ENCODE data around the gene ALDH6A1.

The ALDH6A1 gene

GRCh38 chr14:74048281-74048680, 36.0 kb downstream of the ALDH6A1 start:
- DNase-seq (ENCODE audit: low spot score), result no peak

DNA sequence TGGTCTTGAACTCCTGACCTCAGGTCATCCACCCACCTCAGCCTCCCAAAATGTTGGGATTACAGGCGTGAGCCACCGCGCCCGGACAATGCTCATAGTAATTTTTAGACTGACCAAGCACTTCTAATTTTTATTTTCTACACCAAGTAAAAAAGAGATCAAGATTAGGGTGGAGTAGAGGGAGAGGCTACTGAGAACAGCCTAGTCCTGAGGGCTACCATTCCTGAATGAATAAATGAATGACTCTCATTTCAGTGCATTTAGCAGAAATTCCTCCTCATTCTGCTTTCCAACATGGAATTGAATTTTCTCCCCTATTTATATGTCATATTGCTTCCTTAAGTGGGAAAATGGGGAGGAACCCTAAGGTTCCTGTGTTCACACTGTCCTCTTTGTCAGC, 38.7 kb downstream of the ALDH6A1 start:
- no peak for DNase-seq (ENCODE audit: low spot score)

DNA sequence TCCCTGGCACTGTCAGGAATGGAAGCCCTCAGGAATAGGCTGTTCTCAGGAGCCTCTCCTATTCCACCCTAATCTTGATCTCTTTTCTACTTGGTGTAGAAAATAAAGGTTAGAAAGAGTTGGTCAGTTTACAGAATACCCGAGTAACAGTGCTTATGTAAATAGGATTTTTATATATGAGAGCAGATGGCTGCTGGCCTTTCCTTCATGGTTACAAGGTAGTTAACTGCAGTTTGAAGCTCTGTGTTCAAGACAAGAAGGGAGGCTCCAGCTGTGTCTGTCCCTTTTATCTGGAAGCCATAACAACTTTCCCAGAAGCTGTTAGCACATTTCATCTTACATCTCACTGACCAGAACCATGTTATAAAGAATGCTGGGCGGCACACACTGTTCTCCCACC, 42.0 kb downstream of the ALDH6A1 start:
- DNase-seq (ENCODE audit: low spot score), result no peak

DNA sequence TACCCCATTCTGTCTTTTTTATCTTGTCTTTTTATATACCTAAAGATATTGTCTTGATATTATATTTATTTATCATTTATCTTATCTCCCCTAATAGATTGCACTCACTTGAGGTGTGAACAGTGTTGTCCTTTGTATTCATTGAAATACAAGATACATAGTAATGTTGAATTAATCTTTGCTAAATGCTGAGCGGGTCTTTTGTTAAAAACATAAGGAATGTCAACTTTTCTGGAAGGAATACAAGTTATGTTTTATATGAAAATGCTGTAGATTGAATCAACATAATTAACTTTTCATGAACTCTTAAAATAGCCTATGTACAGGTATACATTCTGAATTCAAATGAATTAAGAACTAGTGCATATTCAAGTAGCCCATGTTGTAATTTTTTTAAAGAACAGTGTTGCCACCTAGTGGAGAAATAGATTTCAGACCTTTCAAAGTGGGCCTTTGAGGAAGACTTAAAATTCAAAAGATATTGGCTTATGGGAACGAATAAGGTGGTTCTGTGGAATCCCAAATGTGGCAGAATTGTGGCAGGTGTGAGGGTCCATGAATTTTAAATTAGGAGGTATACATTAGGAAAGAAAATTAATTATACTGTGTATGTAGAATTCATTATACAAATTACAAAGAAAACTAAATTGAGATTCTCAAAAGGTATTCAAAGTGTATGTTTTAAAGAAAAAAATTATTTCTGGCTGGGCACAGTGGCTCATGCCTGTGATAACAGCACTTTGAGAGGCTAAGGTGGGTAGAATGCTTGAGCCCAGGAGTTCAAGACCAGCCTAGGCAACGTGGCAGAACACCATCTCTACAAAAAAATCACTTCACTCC, 46.0 kb downstream of the ALDH6A1 start:
- DNase-seq (ENCODE audit: low spot score), result peak; percentile 50

GRCh38 chr14:74035556-74035955, 48.7 kb downstream of the ALDH6A1 start:
- no peak for DNase-seq (ENCODE audit: low spot score)

- no peak for DNase-seq (ENCODE audit: low spot score)
These were observed 49.7 kb downstream of the ALDH6A1 start for GRCh38 chr14:74034572-74034971.

- no peak for DNase-seq (ENCODE audit: low spot score)
These were observed 55.1 kb downstream of the ALDH6A1 start for GRCh38 chr14:74029136-74029535.

GRCh38 chr14:74022346-74022745, 61.9 kb downstream of the ALDH6A1 start:
- DNase-seq (ENCODE audit: low spot score), result no peak

- no peak for DNase-seq (ENCODE audit: low spot score)
These were observed 64.7 kb downstream of the ALDH6A1 start for GRCh38 chr14:74019408-74020137.

DNA sequence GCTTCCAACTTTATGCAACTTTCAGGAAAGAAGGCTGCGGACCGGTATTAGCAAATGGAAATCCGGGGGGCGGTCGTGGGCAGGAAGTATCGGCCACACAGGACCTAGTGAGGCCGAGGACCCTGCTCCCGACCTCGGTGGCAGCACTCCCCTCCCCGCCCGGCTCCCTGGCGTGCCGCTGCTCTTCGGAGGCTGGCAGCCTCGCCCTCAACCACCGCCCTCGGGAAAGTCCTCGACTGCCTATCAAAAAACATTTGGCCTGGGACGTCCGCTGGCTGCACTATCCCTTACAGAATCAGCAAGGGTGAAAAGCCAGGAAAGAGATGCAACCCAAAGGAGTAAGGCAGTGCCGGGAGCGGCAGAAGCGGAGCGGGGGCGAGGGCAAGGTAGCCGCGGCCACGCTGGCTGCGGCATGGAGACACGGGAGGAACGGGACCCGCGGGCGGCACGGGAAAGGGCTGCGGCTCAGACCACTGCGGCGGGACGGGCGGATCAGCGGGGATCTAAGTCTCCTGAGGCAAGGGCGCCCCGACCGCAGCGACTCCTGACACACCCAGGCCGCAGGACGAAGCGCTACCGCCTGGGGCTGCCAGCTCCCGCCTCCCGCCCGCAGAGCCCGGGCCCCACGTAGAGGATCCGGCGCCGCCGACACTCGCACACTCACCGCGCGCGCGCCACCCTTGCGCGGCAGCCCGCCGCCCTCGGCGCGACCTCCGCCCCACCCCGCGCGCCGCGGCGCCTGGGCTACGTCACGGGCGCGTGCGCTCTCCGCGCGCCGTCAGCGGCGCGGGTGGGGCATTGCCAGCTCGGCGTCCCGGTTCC, 65.5 kb downstream of the ALDH6A1 start, which contains the start of the genes BBOF1 and ENTPD5:
BBOF1 (plus strand) TSS at position 764 of the 822 bp plus-strand sequence. CDS start 130 bp downstream, outside the sequence.
ENTPD5 (minus strand) TSS at position 703 of the 822 bp plus-strand sequence. CDS start 31,186 bp downstream, outside the sequence.
- DNase-seq (ENCODE audit: low spot score), result peak; percentile 83

DNA sequence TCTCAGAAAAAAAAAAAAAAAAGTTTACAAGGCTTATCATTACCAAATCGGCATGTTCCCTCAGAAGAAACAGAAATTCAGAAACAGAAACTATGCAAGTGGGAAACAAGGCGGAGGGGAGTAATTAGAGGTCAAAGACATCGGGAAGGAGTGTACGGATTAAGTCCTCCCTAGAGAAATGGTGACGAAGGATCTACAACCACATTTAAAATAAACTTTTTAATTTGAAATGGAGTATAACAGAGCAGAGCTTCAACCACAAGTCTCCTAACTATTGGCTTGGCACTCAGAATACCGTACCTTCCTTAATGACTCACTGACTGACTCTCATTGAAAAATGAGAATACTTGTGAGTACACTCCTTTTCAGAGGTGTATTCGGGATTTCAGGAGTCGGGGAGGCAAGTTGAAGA, 66.1 kb downstream of the ALDH6A1 start:
- DNase-seq (ENCODE audit: low spot score), result peak; percentile 2

DNA sequence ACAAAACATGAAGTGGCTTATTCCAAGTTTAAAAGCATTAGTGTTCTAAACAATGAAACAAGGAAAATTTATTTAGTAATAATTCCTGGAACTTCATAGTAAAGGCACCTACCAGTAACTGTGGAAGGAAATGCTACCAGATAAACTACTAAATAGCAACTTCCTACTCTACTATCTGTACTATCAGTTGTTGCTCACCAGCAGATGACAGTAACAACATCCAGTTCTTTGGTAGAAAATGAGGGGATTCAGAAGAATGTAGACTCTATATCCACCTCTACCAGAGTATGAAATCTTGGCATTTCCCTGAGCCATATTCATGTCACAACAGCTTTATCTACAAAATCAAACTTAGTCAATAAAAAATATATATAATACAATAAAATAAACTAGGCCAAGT, 68.3 kb downstream of the ALDH6A1 start:
- no peak for DNase-seq (ENCODE audit: low spot score)

GRCh38 chr14:74015176-74015575, 69.1 kb downstream of the ALDH6A1 start:
- DNase-seq (ENCODE audit: low spot score), result no peak

- no peak for DNase-seq (ENCODE audit: low spot score)
These were observed 70.0 kb downstream of the ALDH6A1 start for GRCh38 chr14:74014299-74014698.

- no peak for DNase-seq (ENCODE audit: low spot score)
These were observed 75.3 kb downstream of the ALDH6A1 start for GRCh38 chr14:74008843-74009499.
